ENCODE results near the gene KLB.
A peak's percentile ranks its signal among the peaks of the same experiment; 100 is the strongest.
"Not testable (repeated sequence)": the region's sequence is repeated elsewhere in the genome, so short reads cannot be mapped to it uniquely, and the experiment has no call there.

KLB gene

GRCh38 chr4:39406763-39407583, at the start of gene KLB:
Gene KLB (plus strand): TSS chr4:39406930. CDS start chr4:39406950, 20 bp downstream.
- no peak for DNase-seq

- no peak for DNase-seq
Measured at GRCh38 chr4:39357002-39357401, 49.7 kb upstream of the KLB start.

DNA sequence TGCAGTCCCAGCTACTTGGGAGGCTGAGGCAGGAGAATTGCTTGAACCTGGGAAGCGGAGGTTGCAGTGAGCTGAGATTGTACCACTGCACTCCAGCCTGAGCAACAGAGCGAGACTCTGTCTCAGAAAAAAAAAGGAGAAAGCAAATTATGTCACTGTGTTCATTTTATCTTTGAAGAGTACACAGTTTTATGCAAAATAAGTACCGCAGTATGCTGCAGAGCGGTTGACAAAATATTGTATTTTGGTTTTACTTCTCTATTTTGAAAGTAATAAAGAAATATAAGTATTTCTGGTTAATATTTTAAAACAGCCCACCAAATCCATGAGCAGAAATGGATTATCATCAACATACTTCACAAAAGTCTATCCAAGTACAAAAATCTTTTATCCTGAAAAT, 46.1 kb upstream of the KLB start:
- not testable (repeated sequence) for DNase-seq

GRCh38 chr4:39362827-39363226, 43.9 kb upstream of the KLB start:
- no peak for DNase-seq

- DNase-seq = no peak
Measured at GRCh38 chr4:39363773-39364393, 42.8 kb upstream of the KLB start.

DNA sequence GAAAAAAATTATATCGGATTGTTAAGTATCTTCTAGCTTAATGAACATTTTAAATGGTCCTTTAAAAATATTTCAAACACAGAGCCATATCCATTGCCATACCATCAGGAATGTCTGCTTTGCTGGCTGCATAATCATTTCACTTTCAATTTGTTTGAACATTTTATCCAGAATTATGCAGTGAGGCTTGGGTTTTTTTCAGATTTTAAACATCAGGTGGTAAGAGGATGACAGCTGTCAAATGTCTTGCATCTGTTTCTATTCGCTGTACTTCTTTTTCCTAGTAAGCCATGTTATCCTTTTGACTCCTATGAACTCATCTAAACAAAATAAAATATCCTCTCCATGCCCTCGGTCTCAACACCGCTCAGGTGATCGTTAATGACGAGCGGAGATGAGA, 41.4 kb upstream of the KLB start:
- no peak for DNase-seq

DNA sequence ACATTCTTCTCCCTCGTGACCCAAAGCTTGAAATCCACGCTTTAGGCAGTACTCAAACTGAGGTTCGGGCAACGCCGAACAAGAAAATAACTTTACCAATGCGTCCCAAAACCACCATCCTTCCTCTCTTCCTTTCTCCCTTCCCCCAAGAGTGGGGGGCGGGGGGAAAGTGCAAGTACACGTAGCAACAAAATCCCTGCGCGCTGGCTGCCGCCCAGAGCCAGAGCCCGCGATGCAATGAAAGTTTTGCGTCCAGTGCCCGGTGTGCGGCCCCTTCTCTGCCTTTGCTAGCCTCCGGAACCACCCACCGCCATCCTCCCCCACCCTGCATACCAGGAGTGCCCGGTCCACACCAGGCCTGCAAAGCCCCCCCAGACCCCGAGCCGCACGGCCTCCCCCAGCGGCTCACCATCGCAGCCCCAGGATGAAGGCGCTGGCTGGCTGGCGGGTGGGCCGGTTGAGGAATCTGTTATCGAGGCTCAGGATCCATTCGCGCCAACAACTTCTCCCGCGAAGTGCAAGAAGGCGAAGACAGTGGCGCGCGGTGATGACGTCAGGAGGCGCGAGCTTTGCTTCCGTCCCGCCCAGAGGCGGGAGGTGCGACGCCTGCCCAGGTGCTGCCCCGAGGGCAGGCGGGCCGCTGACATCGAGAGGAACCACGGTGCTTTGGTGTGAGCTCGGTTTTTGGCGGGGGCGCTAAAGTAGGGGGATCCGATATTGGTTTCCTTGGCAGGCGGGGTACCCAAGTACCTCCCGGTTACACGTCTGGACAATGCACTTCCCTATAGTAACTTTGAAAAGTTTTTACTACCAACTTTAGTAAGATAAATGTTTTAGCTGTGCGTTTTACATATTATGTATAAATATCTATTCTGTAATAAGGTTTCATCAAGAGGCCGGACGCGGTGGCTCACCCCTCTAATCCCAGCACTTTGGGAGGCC, 40.6 kb upstream of the KLB start, which contains the start of gene RFC1:
RFC1 (minus strand) TSS at position 533 of the 942 bp plus-strand sequence; CDS start at position 412, 121 bp downstream.
- DNase-seq = peak; percentile 69

DNA sequence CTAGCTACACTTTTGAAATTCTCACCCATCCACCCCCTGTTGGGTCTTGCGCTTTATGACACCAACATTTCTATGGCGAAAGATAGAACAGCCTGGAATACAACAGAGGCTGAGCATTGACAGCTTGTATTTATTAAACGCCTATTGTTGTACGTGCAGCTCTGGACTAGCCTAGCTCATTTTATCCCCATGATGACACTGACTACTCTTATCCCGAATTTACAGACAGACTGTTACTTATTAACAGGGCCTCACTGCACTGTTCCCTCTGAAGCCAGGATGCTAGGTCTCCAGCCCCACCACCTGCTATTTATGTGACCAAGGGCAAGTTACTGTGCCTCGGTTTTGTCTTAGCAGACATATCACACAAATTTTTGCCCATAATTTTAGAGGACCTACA, 39.6 kb upstream of the KLB start:
- no peak for DNase-seq

GRCh38 chr4:39369301-39369700, 37.4 kb upstream of the KLB start:
- no peak for DNase-seq

DNA sequence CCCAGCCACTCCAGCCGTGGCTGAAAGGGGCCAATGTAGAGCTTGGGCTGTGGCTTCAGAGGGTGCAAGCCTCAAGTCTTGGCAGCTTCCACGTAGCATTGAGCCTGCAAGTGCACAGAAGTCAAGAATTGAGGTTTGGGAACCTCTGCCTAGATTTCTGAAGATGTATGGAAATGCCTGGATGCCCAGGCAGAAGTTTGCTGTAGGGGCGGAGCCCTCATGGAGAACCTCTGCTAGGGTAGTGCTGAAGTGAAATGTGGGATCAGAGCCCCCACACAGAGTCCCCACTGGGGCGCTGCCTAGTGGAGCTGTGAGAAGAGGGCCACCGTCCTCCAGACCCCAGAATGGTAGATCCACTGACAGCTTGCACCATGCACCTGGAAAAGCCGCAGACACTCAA, 35.5 kb upstream of the KLB start:
- DNase-seq = not testable (repeated sequence)

- no peak for DNase-seq
Measured at GRCh38 chr4:39375478-39375877, 31.3 kb upstream of the KLB start.

DNA sequence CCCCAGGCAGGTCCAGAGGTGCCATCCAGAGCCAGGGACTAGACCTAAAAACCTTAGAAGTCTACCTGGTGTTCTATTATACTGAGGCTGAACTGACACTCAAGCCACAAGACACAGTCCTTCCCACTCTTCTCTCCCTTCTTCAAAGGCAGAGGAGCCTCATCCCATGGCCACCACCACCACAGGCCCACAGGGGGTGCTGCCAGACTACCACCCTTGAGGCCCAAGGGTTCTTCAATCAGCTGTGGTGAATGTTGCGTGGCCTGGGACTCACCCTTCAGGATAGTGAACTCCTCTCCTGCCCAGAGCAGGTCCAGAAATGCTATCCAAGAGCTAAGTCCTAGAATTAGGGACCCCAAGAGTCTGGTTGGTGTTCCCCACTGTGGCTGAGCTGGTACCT, 23.0 kb upstream of the KLB start:
- DNase-seq = no peak

DNA sequence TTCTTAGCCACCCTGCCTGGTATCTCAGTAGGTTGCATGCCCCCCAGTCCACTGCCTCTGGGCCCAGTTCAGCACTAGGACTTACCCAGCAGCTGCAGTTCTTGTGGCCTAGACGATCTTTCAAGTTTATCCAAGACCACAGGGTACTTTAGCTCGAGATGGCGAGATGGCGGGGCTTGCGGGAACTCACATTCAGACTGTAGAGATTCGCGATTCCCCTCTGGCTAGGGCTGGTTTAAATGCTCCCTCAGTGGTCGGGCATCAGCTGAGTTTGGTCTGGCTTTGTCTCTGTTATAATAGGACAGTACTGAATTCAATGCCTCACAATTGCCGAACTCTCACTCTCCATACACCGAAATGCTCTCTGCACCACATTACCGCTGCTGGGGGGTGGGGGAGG, 22.2 kb upstream of the KLB start:
- no peak for DNase-seq

DNA sequence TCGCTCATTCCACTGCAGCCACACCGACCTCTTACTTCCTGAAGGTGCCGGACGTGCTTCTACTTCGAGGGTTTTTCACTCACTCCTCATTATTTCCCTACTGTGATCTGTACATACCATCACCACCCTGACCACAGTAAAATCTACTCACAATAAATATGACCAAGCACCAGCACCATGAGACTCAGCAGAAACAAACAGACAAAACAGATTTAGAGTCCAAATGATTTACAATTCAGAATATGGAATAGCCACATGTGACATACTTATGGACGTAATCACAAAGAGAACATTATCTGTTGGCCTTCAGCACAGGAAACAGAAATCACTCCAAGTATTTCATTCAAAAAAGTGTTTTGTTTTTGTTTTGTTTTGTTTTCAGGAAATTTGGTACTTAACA, 16.1 kb upstream of the KLB start:
- DNase-seq = no peak

DNA sequence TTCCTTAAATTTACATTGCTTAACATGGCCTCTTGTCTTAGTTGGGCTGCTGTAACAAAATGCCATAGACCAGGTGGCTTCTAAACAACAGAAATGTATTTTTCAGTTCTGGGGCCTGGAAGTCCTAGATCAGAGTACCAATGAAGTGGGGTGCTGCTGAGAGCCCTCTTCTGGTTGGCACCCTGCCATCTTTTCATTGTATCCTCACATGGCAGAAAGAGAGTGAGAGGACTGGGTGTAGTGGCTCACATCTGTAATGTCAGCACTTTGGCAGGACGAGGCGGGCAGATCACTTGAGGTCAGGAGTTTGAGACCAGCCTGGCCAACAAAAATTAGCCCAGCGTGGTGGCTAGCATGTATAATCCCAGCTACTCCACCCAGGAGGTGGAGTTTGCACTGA, 12.0 kb upstream of the KLB start:
- DNase-seq = no peak

GRCh38 chr4:39401640-39402039, 5.1 kb upstream of the KLB start:
- not testable (repeated sequence) for DNase-seq

DNA sequence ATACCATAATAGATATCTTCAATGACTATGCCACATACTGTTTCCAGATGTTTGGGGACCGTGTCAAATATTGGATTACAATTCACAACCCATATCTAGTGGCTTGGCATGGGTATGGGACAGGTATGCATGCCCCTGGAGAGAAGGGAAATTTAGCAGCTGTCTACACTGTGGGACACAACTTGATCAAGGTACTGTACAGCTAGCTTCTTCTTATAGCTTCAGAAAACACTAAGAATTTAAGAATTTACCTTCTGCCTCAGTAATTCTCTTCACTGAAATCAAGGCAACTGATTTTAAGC, 805 bp downstream of the KLB start:
- no peak for DNase-seq

- no peak for DNase-seq
Measured at GRCh38 chr4:39410415-39410814, 3.7 kb downstream of the KLB start.

GRCh38 chr4:39411561-39411960, 4.8 kb downstream of the KLB start:
- not testable (repeated sequence) for DNase-seq

DNA sequence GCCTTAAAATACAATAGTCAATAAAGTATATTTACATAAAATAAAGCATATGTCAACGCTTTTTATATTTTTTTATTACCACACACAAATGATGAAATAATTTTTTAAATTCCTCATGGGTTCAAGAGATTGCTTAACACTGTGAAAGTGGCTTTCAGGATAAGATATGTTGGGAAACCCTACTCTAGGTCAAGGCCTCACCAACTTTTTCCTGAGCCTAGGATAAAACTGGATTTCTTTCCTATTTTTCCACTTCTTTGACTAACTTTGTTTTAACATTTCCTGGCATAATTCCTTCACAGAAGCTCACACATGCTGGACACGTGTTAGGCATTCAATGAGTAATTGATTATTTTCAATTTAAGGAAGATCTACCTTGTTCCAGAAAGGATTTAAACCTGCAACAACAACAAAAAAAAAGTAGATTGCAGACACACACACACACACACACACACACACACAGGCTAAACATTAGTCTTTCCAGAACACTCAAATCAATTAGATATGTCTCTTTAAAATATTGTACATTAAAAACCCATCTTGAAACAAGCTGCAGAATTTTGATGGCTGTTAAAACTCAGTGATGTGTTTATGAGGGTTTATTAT, 9.1 kb downstream of the KLB start:
- DNase-seq = no peak

GRCh38 chr4:39422247-39422646, 15.5 kb downstream of the KLB start:
- DNase-seq = no peak

DNA sequence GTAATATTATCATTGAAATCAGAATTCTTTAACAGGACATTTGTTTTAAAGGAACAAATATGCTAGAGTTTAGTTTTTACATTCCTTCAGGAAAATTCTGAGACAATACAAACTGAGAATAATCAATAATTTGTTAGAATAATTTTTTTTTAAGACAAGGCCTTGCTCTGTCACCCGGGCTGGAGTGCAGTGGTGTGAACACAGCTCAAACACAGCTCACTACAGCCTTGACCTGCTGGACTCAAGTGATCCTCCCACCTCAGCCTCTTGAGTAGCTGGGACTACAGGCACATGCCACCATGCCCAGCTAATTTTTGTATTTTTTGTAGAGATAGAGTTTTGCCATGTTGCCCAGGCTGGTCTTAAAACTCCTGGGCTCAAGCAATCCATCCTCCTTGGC, 18.6 kb downstream of the KLB start:
- DNase-seq = not testable (repeated sequence)

DNA sequence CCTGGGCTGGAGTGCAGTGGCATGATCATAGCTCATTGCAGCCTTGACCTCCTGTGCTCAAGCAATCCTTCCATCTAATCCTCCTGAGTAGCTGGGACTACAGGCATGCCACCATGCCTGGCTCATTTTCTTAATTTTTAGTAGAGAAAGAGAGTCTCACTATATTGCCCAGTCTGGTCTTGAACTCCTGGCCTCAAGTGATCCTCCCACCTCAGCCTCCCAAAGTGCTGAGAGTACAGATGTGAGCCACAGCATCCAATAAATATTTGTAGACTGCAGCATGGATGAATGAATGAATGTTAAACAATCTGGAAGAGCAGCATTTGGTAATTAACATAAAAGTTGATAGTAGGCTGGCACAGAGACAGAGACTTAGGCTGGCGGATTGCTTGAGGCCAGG, 20.0 kb downstream of the KLB start:
- DNase-seq = no peak
